Stimulated activated naive CD4-positive, alpha-beta T cell treated with Interleukin-2 at 50 U/mL for 16 hours (primary cell): Measurements from ENCODE around the gene TKT.

Experiments
- DNase-seq: peaks from one replicate; lab custom pipeline; 2025; lab: John Stamatoyannopoulos, UW

Gene TKT

DNA sequence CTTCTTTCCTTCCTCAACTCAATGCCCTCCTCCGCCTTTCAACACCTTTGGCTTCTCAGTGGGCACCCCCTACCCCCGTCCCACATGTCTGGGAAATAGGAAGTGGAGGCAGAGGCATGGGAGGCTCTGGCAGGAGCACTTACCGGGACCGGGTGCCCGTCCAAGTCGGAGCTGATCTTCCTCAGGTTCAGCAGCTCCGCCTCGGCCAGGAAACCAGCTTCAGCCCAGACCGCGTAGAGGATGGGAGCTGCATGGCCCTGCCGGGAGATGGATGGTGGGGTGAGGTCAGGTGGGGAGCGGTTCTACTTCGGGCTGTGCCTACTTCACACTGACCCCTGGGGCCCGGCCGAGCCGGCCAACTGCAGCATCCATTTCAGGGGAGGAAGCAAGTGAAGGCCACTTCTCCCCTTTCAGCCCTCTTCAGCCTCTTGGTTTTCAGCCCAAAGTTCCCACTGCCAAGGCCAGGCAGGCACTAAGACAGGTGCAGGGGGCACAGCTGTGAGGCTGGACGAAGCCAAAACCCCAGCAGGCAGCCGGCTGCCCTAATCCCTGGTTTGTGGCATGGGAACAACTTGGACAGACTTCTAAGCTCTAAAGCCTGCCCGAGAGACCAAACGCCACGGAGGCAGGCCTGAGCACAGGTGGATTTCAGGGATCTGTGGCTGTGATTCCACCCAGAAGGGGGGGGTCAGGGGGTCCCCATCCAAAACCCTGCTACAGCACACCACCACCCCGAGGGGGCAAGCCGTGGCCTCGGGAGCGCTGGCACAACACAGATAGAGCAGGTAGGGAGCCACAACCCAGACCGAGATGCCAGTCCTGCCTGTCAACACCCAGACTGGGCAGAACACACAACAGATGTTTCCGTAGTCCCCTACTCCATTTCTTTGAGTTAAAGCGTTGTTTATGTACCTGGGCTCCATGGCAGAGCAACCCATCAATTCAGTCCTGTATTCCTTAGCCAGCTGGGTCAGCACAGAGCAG, 14.5 kb downstream of the TKT start:
- DNase-seq = no peak

DNA sequence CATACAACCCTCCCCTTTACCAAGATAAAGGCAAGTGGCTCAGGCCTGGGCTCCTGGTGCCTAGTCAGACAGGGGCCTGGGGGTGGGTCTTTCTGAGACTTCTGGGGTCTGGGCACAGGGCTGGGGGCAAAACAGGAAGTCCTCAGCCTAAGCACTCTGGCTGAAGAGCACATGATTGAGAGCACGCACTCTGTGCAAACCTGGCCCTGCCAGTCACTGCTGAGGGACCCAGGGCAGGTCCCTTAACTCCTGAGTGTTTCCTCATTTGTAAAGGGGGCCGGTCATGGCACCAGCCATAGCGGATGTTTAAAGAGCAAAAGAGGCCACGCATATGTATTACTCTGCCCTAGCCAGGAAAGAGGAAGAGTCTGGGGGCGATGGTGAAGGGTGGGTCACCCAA, 16.0 kb downstream of the TKT start:
- DNase-seq = no peak

DNA sequence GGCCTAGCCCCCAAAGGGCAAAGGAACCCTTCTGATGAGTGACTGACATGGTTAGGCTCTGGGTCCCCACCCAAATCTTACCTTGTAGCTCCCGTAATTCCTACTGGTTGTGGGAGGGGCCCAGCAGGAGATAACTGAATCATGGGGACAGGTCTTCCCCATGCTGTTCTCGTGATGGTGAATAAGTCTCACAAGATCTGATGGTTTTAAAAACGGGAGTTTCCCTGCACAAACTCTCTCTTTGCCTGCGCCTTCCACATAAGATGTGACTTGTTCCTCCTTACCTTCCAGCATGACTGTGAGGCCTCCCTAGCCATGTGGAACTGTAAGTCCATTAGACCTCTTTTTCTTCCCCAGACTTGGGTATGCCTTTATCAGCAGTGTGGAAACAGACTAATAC, 16.9 kb downstream of the TKT start:
- DNase-seq = no peak

DNA sequence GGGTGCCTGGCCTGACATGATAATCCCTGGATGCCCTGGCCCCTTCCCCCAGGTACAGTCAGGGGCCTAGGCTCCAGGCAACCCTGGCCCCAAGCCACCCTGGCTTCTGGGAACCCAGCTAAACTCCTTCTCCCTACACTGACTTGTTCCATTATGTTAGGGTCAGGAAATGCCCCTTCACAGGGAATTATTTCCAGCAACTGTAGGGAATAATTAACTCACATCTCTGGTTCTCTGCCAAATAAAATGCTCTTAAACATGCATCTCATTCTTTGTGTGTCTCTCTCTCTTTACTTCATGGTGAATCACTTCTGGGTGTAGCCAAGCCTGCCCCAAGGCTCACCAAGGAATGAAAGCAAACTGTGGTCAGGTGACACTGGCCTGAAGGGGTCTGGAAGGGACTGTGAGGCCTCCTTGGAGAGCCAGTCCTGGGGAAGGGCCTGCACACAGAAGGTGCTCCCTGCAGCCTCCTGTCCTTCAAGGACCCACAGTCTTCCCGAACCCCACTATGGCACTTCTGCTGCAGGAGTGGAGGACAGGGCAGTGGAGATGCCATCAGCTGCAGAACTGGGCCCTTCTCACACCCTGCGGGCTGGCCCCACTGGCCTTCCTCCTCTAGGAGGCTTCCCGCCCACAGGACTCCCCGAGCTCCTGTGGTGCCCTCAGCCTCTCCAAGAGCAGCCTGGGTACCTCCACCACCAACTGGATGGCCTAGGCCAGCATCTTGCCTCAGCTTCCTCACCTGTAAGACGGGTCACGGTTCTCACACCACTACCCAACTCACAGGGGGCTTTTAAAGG, 17.6 kb downstream of the TKT start:
- DNase-seq = no peak

DNA sequence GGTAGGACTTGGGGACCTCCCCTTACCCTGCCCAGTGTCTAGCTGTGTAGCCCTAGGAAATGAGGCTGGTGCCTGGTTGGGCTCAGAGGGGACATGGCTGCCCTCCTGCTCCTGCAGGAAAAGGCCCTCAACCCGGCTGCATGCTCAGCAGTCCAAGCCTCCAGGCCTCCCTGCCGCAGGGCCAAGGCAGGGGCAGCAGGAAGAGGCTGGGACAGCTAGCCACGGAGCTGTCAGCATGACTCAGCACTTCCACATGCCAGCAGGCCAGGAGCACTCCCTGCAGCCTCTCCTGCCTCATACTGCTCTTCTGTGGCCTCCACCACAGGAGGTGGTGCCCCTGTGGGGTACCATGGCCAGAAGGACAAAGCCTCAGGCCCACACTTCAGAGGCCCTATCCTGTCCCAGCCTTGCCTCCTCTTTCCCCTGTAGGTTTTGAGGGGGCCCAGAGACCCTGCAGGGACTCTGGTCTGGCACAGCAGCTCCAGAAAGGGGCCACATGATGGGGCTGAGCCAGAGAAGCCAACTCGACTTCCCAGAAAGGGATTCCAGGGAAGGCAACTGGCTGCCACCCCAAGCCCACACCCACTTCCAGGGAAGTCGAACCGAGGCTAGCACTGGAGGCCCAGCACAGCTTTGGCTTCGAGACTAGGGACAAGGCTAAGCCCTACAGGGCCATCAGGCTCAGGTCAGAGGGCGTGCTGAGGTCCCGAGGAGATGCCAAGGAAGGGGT, 19.5 kb downstream of the TKT start:
- no peak for DNase-seq

DNA sequence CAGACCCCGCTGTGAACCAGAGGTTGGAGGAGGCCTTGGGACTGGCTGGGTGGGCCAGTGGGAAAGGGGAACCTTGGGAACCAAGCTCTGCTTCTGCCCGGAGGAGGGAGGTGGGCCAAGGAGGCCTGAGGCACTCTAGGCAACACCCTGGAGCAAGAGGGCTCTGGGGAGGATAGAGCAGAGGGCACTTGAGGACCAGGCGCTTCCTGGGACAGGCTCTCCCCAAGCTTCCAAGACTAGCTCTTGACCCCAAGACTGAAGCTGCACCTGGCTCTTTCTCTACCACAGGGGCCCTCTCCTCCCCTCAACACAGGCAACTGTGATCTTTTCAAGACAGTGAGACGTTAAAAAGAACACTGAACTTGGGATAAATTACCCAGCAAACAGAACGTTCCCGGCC, 20.3 kb downstream of the TKT start:
- DNase-seq = no peak

DNA sequence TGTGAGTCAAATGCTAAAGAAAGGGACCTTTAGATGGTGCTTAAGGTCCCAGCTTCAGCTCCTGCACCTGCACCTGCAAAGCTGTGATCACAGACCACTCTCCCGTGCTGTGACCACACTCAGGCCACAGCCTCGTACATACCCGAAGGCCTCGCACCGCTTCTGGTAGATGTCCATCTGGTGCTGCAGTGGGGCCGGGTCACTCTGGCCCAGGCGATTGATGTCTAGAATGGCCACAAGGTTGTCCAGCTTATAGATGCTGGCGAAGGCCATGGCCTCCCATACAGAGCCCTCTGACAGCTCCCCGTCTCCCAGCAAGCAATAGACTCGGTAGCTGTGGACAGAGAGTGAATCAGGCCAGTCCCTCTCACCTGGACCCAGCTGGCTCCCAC, 21.0 kb downstream of the TKT start:
- DNase-seq = no peak

DNA sequence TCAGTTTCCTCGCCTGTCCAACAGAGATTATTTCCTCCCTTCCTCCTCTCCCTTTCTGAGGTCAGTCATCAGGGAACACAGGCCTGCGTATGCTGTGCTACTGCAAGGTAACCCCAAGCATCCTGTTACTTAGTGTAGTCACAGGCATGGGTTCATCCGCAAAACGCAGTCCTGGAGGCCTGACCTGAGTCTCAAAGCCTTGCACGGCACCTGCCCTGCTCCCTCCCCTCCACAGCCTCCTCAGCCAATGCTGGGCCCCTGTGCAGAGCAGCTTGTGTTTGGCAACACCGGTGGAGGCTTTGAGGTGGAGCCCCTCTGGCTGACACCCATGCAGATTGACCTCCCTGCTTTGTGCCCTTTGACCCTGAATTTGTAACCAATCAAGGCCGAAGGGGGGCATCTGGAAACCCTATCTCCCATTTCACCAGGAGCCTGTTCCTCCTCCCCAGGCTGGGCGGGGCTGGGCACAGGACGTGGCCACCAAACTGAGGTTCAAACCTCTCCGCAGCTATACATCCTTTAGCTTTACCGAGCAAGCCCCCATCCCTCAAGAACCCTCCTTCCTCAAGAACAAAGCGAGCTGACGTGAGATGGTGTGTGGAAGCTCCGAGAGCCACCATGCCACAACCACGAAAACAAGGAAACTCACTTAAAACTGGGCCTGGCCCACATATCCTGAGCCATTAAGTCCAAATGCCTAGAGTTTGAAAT, 21.5 kb downstream of the TKT start:
- DNase-seq = no peak

DNA sequence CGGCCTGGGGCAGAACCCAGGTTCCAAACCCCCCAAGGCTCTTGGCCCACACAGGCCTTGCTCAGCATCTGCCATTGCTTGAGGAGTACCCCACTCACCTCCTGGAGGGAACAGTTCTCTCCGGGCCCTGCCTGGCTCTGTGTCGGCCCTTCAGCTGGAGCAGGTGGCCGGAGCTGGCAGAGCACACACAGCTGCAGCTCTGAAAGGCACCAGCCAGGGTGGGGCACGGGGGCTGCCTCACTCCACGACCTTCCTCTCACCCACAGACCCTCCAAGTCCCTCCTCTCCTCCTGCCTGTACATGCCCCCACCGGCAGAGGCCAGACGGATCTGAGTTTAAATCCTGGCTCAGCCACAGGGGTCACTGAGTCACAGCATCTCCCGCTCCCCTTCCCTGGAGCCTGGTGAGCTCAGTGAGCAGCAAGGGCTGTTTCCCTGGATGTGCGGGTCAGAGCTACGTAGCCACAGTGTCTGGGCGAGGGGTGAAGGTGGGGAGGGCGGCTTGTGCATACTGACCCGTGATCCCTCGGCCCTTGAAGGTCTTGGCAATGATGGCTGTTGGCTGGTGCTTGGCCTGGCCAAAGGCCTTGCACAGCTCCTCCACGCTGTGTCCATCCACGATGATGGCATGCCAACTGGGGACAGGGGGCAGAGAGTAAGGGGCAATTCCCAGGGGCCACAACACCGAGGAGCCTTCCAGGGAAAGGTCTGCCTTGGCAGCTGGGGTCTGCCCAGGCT, 23.0 kb downstream of the TKT start:
- no peak for DNase-seq

DNA sequence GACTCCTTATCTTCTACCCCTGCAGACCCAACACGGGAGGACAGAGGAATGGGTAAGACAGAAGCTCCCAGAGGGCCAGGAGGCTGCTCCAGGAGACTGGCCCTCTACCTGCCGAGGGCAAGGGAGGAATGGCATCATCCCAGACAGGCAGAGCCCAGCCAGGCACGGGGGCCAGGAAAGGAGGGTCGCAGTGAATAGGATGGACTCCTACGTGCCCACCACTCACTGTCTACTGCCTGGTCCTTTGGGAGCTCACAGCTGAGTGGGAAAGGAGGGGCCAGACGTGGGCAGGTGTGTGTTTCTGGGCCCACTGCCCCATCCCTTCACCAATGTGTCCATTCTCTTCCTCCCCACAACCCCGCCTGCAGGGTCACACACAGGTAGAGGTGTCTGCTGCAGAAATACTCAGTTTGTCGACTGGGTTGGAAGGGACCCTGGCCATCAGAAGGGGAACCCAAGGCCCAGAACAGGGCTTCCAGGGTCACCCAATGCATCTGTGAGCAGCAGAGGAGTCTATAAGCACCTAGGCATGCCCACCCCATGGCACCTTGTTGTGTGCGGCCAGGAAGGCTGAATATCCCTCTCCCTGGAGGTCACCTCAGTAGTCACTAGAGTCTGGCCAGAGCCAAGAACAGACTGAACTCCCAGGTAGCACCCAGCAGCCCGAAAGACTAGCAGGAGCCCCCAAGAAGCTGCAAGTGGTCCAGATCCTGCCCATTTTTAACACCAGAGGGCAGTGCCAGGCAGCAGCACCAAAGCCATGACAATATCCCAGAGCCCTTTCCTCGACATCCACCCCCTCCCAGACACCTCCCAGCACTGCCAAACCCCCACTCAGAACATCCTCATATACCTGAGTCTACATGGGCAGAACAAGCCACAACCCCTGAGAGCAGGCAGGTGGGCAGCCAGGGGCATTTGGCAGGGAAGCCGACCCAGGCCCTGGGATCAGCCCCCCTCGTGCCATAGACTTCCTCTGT, 24.0 kb downstream of the TKT start:
- DNase-seq = no peak

DNA sequence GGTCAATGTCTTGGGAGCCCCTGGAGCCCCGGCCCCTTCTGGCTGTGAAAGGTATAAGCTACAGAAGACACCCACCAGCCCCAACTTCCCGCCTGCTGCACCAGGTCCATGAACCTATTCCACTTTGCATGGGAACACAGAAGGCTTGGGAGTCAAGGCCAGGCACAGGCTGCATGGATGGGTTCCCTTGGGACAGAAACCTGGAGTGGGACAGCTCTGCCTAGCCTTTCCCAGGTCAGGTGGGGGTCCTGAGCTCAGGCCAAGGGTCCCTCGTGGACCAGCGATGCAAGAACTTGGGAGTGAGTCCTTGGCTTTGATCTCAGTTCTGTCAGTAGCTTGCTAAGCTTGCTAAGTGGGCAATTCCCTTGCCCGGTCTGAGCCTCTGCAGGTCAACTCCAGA, 25.0 kb downstream of the TKT start:
- no peak for DNase-seq

DNA sequence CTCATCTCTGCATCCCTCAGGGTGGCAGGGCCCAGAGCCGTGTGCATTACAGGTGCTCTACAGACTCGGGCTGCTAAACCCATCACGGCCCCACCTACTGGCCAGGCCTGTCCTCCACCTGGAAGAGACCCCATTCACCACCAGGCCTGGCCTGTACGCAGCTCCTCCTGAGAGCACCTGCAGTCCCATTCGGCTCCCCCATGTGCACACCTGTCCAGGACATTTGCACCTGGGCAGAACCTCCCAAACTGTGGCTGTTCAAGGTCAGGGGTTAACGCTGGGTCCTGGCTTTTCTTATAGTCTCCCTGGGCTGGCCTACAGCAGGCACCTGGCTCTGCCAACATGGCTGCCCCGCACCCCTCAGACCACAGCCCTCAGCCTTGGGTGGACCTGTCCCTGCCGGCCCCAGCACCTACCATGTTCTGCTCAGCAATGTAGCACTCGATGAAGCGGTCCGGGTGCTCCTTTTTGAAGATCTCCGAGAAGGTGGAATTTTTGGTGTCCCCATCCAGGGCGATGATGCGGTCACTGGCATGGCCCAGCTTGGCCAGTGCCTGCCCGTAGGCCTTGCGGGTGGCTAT, 25.7 kb downstream of the TKT start:
- DNase-seq = no peak

DNA sequence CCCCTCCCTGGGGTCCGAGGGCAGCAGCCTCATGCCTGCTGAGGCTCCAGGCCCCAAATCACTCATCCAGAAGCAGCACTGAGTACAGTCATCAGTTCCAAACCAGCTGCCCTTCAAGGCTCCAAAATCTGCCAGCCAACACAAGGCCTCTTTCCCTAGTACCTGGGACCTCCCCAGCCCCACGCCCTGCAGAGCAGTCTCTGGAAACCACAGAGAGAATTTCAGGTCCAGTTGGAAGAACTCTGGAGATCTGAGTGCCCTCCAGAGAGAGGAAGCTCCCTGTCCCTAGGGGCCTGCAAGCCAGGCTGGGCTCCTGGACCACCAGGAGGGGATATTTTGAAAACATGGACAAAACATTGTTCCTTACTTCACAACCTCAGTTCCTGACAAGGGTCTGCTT, 26.2 kb downstream of the TKT start:
- DNase-seq = no peak

DNA sequence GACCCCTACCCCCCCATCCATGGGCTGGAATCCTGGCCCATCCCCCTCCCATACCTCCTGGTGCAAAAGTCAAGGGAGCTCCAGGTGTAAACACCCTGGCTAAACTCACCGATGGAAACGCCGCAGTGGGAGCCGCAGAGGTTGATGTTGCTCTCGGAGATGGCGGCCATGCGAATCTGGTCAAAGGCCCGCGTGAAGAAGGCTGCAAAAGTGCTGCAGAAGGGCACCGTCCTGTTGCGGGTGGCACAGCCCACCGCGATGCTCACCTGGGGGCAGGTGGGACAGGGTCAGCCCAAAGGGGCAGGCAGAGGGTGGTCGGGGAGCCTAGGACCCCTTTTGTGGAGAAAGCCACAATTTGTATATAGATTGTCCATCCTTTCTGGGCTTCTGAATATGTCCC, 26.7 kb downstream of the TKT start:
- no peak for DNase-seq

DNA sequence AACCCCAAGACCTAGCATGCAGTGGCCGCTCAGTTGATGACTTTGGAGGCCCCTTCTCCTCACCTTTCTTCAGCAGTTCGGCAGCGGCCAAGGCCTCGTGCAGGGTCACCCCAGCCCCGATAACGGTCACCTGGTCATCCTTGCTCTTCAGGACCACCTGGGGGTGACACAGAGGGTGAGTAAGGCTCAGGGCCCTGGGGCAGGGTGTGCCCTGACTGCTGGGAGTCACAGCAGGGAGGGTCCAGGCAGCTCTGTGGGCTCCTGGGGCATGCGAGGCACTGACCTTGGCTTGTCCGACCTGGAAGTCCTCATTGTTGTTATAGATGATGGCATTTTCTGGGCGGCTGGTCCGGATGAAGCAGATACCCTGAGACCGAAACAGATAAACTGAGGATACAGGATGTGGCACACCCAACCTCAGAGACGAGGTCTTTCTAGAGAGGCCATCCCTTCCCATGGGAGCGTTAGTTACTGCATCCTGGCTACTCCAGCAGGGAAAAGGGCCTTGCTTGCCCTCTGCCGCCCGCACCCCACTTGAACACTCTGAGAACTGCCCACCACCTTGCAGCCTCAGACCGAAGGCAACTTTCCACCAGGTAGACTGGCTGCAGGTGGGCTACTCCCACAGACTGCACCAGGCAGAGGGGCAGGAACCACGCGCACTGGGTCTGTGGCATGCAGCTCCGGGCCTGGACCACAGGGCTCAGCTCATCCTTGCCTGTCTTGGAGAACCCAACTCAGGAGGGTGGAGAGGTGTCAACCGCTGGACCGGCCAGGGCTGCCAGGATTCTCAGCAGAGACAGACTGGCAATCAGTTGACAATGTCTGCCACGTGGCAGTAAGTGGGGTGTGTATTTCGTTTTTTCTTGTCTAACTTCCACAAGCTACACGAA, 27.6 kb downstream of the TKT start:
- DNase-seq = no peak

DNA sequence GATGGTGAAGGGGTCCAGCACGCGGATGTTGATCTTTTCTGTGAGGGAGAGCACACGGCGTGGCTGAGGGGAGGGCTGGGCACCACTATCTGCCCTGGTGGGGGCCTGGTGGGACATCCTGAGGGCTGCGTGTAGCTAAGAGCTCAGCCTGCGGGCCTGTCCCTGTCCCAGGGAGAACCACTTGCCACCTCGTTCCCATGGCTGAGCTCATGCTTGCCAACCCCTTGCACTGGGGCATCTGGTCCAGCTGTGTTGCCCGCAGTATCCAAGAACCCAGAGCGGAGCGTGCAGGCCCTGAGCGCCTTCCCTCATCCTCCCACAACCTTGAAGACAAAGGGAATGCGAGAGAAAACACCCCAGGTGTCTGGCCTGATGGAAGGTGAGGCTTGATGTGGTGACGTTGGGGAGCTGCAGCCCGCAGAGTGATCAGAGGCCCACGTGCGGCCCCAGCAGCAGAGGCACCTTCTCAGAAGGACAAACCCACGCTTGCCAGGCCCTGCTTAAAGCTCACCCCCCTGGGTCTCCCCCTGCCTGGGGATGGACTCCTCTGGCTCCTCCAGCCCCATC, 28.9 kb downstream of the TKT start:
- DNase-seq = no peak

DNA sequence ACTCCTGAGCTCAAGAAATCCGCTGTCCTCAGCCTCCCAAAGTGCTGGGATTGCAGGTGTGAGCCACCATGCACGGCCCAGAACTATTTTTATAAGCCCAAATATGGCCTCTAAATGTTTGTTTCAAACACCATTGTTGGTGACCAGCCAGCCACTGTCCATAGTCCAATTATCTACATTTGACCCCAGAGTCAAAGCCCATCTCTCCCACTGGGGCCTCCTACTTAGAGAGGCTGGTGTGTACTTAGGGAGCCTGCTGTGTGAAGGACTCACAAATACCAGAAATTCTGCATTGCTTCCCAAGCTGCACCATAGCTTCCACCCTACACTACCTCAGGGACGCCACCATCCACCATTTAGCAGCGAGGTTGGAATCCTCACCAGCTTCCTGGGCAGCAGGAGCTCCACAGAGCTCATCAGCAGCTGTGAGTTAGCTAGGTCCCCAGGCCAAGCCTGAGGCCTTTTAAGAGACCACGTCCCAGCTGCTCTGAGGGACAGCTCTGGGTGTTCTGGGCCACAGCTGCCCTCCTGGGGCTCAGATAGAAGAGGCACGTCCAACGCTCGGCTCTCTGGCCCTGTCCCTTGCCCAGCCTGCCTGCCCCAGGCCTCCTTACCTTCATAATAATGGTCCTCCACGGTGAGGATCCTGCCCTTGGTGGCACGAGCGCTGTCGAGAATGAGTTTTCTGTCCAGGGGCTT, 29.5 kb downstream of the TKT start:
- no peak for DNase-seq

DNA sequence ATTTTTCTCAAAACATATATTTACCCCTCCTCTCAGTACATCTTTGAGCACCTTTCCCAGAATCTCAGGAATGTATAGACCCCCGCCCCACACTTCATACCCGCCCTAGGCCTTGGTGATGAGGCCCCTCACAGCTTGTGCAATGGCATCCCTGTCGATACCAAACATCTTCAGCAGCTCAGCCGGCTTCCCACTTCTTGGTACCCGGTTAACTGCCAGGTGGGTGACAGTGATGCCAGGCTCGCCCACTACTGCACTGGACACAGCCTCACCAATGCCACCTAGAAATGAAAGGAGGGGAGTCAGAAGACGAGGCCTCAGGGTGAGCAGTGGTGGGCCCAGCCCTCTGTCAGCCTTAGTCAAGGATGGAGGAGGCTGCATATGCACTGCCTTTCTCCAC, 30.2 kb downstream of the TKT start:
- no peak for DNase-seq
